ENCODE data around the gene ZNF385C.
"Not testable (repeated sequence)": the region's sequence is repeated elsewhere in the genome, so short reads cannot be mapped to it uniquely, and the experiment has no call there.

The ZNF385C gene, protein sequence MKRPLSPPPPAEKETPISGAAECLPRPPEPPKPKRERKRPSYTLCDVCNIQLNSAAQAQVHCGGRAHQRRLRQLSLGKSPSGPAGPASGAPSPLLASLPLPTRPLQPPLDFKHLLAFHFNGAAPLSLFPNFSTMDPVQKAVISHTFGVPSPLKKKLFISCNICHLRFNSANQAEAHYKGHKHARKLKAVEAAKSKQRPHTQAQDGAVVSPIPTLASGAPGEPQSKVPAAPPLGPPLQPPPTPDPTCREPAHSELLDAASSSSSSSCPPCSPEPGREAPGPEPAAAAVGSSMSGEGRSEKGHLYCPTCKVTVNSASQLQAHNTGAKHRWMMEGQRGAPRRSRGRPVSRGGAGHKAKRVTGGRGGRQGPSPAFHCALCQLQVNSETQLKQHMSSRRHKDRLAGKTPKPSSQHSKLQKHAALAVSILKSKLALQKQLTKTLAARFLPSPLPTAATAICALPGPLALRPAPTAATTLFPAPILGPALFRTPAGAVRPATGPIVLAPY

GRCh38 chr17:42097691-42098631 lies at the start of gene ZNF385C:
ZNF385C (minus strand) TSS chr17:42098473; CDS start chr17:42063056, 35,417 bp downstream.
- DNase-seq: no peak

DNA sequence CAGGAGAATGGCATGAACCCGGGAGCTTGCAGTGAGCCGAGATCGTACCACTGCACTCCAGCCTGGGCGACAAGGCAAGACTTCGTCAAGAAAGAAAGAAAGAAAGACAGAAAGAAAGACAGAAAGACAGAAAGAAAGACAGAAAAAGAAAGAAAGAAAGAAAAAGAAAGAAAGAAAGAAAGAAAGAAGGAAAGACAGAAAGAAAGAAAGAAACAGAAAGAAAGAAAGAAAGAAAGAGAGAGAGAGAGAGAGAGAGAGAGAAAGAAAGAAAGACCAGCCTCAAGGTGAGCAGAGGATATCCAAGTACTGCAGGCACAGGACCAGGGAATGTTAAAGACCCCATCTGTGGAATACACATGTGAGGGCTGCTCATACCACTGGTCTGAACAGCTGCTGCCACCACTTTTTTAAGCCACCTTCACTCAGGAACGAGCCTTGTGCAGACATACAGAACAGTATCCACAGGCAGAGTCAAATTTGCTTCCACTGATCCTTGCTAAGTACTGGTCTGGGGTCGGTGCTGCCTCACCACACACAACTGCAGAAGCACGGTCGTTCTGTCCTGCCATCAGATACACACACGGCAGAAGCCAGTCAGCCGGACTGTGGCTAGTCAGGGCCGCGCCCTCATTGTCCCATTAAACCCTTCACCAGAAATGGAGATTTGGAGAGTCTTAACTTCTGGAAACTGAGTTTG lies 48.8 kb upstream of the ZNF385C start:
- no peak for DNase-seq

- not testable (repeated sequence) for DNase-seq
These were observed 44.9 kb upstream of the ZNF385C start for GRCh38 chr17:42143138-42143537.

GRCh38 chr17:42142371-42142896 lies 44.2 kb upstream of the ZNF385C start:
- DNase-seq: peak in 6 of 51 donors; percentile 16 to 59 (median 28)

GRCh38 chr17:42141382-42141781 lies 43.1 kb upstream of the ZNF385C start:
- DNase-seq: no peak

DNA sequence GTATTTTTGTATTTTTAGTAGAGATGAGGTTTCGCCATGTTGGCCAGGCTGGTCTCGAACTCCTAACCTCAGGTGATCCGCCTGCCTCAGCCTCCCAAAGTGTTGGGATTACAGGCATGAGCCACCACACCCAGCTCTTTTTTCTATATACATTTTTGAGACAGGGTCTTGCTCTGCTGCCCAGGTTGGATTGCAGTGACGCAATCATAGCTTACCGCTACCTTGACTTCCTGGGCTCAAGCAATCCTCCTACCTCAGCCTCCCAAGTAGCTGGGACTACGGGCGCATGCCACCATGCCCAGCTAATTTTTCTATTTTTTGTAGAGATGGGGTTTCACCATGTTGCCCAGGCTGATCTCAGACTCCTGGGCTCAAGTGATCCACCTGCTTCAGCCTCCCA lies 42.4 kb upstream of the ZNF385C start:
- DNase-seq: not testable (repeated sequence)

DNA sequence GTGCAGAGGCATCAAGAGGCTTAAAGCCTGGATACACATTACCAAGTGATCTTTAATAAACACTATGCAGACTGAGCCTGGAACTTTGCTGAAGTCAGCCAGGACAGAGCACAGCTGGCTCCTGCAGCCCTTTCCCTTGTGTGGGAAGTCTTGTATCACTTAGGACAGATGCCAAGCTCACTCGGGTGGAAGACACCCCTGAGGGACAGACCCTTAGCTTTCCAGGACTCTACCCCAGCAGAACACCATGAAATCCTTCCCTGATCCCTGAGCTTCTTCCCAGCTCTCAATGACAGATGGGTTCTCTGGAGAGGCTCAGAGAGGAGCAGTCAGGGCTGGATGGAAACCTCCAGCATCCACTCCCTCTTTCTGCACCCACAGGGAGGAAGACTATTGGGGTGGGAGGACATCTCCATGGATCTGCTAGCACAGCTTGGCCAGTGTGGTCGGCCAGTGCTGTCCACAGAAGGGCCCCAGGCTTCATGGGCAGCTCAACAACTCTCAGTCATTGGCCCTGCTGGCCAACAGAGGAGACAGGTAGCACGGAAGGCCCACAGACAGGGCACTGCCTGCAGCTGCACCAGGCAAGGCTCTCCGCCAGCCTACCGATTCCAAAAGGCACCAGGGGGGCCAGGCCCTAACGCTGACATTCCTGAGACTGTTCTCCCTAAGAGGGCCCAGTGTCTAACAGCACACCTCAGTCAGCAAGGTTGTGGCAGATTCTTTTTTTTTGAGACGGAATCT lies 40.6 kb upstream of the ZNF385C start:
- DNase-seq: no peak

- no peak for DNase-seq
These were observed 38.4 kb upstream of the ZNF385C start for GRCh38 chr17:42136654-42137051.

DNA sequence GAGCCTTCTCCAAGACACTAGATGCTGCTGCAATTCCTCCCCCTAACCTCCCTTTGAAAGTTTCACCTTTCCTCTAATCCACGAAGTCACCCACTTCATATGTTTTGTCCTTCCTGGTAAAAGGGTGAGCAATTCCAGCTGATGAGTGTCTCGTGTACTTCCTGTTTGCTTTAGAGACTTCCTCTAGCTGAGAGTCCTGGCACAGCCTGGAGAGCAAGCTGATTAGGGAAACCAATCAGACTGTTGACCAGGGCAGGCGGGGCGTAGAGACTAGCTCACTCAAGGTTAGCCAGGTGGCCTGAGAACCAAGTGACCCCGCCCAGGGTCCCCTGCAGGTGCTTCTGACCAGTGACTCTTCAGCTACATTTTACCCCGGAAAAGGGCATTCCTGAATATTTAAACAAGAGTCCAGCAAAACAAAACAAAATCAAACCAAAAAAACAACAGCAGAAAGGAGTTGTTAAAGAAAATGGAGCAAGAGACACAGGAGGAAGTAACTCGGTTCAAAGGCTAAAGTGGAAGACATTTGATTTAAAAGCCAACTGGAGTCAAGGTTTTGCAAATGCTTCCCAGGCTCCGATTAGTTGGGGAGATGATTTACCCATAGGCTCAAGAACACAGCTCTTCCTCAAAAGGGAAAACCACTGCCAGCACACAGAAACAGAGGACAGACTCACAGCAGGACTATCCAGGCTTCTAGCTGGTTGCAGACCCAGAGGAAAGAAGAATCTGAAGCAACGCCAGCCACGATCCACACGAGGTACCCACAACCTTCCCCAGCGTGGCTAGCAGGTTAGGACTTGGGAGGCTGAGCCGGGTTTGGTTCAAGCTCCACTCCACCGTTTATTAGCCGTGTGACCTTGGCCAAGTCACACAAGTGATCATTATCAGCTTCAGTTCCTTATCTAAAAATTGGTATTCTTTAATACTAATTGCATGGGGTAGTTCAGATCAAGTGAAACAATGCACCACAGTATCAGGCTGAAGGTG lies 37.7 kb upstream of the ZNF385C start:
- peak in 2 of 51 donors; percentile 12 to 15 for DNase-seq

GRCh38 chr17:42135151-42135550 lies 36.9 kb upstream of the ZNF385C start:
- DNase-seq: no peak

DNA sequence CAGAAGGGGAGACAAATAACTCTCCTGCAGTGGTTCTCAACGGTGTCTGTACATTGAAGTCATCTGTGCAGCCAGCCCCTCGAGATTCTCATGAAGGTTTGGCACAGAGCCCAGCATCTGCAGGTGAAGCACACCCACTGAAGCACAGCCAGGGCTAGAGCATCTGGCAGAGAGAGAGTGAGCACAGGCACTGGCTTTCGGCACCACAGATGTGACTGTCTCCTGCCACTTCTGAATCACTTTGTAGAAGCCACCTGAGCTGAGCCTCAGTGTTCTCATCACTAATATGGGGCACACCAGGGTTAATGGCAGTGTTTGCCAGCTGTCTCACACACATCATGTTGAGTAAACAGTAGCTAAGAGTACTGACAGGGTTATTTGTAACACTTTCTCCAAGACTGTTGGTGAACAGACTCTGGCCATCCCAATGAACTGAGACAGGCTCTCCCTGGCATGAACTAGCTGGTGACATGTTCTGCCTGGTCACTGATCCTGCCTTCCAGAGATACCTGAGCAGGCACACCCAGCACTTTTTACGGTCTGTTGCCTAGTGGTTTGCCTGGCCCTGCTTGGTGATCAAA lies 35.3 kb upstream of the ZNF385C start:
- peak in 1 of 51 donors; percentile 25 for DNase-seq

GRCh38 chr17:42132941-42133340 lies 34.7 kb upstream of the ZNF385C start:
- peak in 41 of 51 donors; percentile 5 to 83 (median 55) for DNase-seq

GRCh38 chr17:42131981-42132432 lies 33.7 kb upstream of the ZNF385C start:
- no peak for DNase-seq

DNA sequence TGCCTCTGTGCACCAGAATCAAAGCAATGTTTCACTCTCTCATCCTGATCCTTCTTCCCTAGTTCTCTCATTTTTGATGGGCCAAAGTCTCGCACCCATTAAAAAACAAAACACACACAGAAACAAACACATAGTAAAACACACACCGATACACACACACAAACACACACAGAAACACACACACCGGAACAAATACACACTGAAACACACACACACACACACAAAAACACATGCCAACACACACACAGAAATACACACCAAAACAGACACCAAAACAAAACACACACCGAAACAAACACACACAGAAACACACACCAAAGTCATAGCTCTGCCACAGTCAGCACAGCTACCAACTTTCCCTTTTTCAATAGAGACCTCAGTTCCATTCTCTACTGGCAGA lies 33.0 kb upstream of the ZNF385C start:
- DNase-seq: no peak

- no peak for DNase-seq
These were observed 32.1 kb upstream of the ZNF385C start for GRCh38 chr17:42130310-42130936.

DNA sequence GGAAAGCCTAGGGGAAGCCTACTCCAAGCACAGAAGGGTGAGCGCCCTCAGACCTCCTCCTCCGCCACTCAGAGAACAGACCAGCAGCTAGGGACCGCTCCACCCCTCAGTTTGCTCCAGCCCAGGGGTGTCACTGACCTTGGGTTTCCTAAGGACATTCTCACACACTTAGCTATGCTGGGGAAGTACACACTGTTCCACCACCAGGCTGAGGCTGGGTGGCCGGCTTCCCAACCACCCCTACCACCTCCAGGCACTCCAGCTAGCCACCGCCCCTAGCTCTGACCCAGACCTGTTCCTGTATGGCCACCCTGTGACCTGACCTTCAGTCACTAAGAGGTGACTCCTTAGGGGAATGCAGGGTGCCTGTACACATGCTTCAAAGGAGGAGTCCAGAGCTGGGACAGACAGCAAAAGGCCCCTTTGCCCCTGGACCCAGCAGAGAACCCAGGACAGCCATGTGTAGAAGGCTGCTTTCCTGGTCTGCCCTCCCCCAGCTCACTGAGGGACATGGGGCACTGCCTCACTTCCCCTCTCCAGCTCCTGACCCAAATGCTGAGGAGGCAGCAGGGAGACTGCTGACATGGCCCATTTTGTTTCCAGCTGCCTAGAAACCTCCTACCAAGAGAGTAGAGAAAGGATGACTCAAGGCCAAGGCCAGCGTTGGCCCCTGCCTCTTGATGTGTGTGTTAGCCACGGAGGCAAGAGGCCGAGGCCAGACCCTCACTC lies 31.0 kb upstream of the ZNF385C start:
- DNase-seq: peak in 11 of 51 donors; percentile 9 to 56 (median 29)

DNA sequence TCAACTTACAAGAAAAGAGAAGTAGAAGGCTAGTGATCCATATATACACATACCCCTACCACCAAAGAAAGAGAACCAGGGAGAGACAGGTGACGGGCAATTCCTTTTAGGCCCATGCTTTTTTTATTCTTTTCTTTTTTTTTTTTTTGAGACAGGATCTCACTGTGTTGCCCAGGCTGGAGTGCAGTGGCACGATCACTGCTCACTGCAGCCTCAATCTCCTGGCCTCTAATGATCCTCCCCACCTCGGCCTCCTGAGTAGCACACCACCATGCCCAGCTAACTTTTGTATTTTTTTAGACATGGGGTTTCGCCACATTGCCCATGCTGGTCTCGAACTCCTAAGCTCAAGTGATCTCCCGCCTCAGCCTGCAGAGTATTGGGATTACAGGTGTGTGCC lies 29.1 kb upstream of the ZNF385C start:
- DNase-seq: no peak
